CD14-positive monocyte (primary cell): ENCODE results near the gene SLAMF6. TPM values are rescaled to one million over a fixed set of nuclear protein-coding genes. Genes with fewer than 3 reads are reported as not detected.

Source experiments
- DNase-seq, 3 donors: peaks; one replicate each; pipeline ENCODE4 v3.0.0-alpha.2; 2011 to 2022
- H2AFZ ChIP-seq: 2 replicates; pipeline ENCODE4 v1.6.0; 2012; ENCODE audit warnings: mild to moderate bottlenecking, low read depth, low read length, inconsistent platforms; ENCODE audit not compliant: insufficient read depth, poor library complexity, severe bottlenecking
- H3K27ac ChIP-seq, 2 donors: 1 replicate in 1 of 2; 2 replicates in 1 of 2; pipeline ENCODE4 v1.5.1; 2012 to 2013; ENCODE audit warnings: low read length in 2 of 2, control low read depth in 1 of 2, inconsistent platforms in 1 of 2, low read depth in 1 of 2, mild to moderate bottlenecking in 1 of 2
- H3K27me3 ChIP-seq, 2 donors: one replicate each; pipeline versions ENCODE4 v1.6.0 to v1.6.1; 2011 to 2013; ENCODE audit warnings: low read length in 2 of 2; ENCODE audit not compliant: control insufficient read depth in 2 of 2, insufficient read depth in 2 of 2
- H3K36me3 ChIP-seq, 2 donors: replicated peaks in 1 of 2; 1 replicate in 1 of 2; 2 replicates in 1 of 2; pipeline versions ENCODE4 v1.5.1 to v1.6.1; 2012 to 2013; ENCODE audit warnings: low read length in 2 of 2, control low read depth in 1 of 2, inconsistent platforms in 1 of 2, mild to moderate bottlenecking in 1 of 2; ENCODE audit not compliant: insufficient read depth in 2 of 2, control insufficient read depth in 1 of 2
- H3K4me1 ChIP-seq, 2 donors: 1 replicate in 1 of 2; 2 replicates in 1 of 2; pipeline versions ENCODE4 v1.5.1 to v1.6.1; 2012 to 2013; ENCODE audit warnings: low read length in 2 of 2, control low read depth in 1 of 2, inconsistent platforms in 1 of 2, mild to moderate bottlenecking in 1 of 2, moderate library complexity in 1 of 2; ENCODE audit not compliant: insufficient read depth in 2 of 2, control insufficient read depth in 1 of 2
- H3K4me2 ChIP-seq: replicated peaks from 2 replicates; pipeline ENCODE3; 2012; ENCODE audit warnings: low read length, moderate library complexity, mild to moderate bottlenecking; ENCODE audit not compliant: poor library complexity, severe bottlenecking; ENCODE audit errors: extremely low read depth
- H3K4me3 ChIP-seq, 3 experiments: fragments of 200-600 bp in 1 of 3; sonication (generic) in 1 of 3; replicated peaks in 1 of 3; 1 replicate in 2 of 3; 2 replicates in 1 of 3; pipeline ENCODE4 v1.5.1; 2011 to 2013; ENCODE audit warnings: low read length in 3 of 3, mild to moderate bottlenecking in 3 of 3, control low read depth in 2 of 3, low read depth in 2 of 3, inconsistent platforms in 1 of 3, moderate library complexity in 1 of 3
- H3K79me2 ChIP-seq: 2 replicates; pipeline ENCODE4 v1.6.0; 2012; ENCODE audit warnings: mild to moderate bottlenecking, control low read depth, inconsistent platforms, low read length, moderate library complexity; ENCODE audit not compliant: insufficient read depth
- H3K9ac ChIP-seq: 2 replicates; pipeline ENCODE4 v1.6.0; 2017; ENCODE audit warnings: low read length, mild to moderate bottlenecking; ENCODE audit not compliant: insufficient read depth, poor library complexity, severe bottlenecking
- H3K9me3 ChIP-seq, 2 donors: replicated peaks in 1 of 2; 1 replicate in 1 of 2; 2 replicates in 1 of 2; pipeline versions ENCODE4 v1.5.1 to v1.6.1; 2012 to 2013; ENCODE audit warnings: low read length in 2 of 2, control low read depth in 1 of 2; ENCODE audit not compliant: control insufficient read depth in 1 of 2, insufficient read depth in 1 of 2
- H4K20me1 ChIP-seq: 2 replicates; pipeline ENCODE4 v1.6.0; 2012; ENCODE audit warnings: mild to moderate bottlenecking, low read length, control low read depth, moderate library complexity; ENCODE audit not compliant: insufficient read depth
- H3K27ac Mint-ChIP-seq, 7 donors: one replicate each; pipeline ENCODE4 v1.8.0; 2020; ENCODE audit warnings: mild to moderate bottlenecking in 7 of 7, mixed read lengths in 7 of 7, moderate library complexity in 6 of 7, inconsistent platforms in 2 of 7
- H3K27me3 Mint-ChIP-seq, 3 donors: one replicate each; pipeline ENCODE4 v1.8.0; 2021 to 2022; ENCODE audit warnings: low read depth in 3 of 3, mild to moderate bottlenecking in 3 of 3, mixed read lengths in 3 of 3, moderate library complexity in 3 of 3, inconsistent platforms in 1 of 3
- H3K36me3 Mint-ChIP-seq, 2 donors: one replicate each; pipeline ENCODE4 v1.8.0; 2020; ENCODE audit warnings: mixed read lengths in 2 of 2, inconsistent platforms in 1 of 2, mild to moderate bottlenecking in 1 of 2
- H3K4me1 Mint-ChIP-seq: one replicate; pipeline ENCODE4 v1.8.0; 2020; ENCODE audit warnings: mild to moderate bottlenecking, mixed read lengths
- H3K4me3 Mint-ChIP-seq, 2 donors: one replicate each; pipeline ENCODE4 v1.8.0; 2020; ENCODE audit warnings: mild to moderate bottlenecking in 2 of 2, mixed read lengths in 2 of 2, moderate library complexity in 1 of 2
- H3K9me3 Mint-ChIP-seq, 7 donors: one replicate each; pipeline ENCODE4 v1.8.0; 2020 to 2022; ENCODE audit warnings: mixed read lengths in 7 of 7, mild to moderate bottlenecking in 6 of 7, moderate library complexity in 6 of 7, inconsistent platforms in 2 of 7
- CTCF ChIP-seq: fragments of 200-600 bp; IDR thresholded peaks from one replicate; pipeline ENCODE4 v1.8.0; 2022; ENCODE audit warnings: antibody characterized with exemption, mild to moderate bottlenecking
- WGBS: methylation state at CpG from one replicate; pipeline ENCODE4 v1.1.5; 2013; ENCODE audit warnings: missing lambda C conversion rate; ENCODE audit not compliant: insufficient coverage; 5-methylcytosine and 5-hydroxymethylcytosine counted together
- intact Hi-C, 2 donors: fragments of 100-400 bp; cut with micrococcal nuclease; formaldehyde crosslinking; loops; one replicate each; pipeline versions ENCODE4 v1.15.0 to v1.15.1; 2023
- polyA plus RNA-seq, 3 donors: library from polyadenylated mRNA; depleted of rRNA in 1 of 3; unstranded in 2 of 3; stranded (reverse) in 1 of 3; fragments of 300-500 nt in 2 of 3; fragments of >200 nt in 1 of 3; fragmentation: Illumina TruSeq in 2 of 3; gene quantifications; 1 replicate in 2 of 3; 2 replicates in 1 of 3; pipeline ENCODE4 v1.2.3, GENCODE V29; 2012 to 2021

SLAMF6 gene
- polyA plus RNA-seq, 3 donors, result 0.32 to 0.72 (median 0.50) TPM

- Histone ChIP-seq H3K9me3 (no peaks in the 10 kb centered on the region), H3K79me2 (peaks cover 100% of the 10 kb centered on the region), H3K4me2 (peak overlapping the region; percentile 10), H3K36me3 (peaks cover 0 to 3% of the 10 kb centered on the region in 2 donors), H3K27me3 (no peaks in the 10 kb centered on the region), H2AFZ (no peak overlapping the region), H3K4me3 (no peak overlapping the region), H3K27ac (peak overlapping the region in 1 of 2 donors; percentile 69), H4K20me1 (no peaks in the 10 kb centered on the region), H3K4me1 (peaks cover 81 to 100% of the 10 kb centered on the region in 2 donors), H3K9ac (no peak overlapping the region)
- peaks cover 88% of the 10 kb centered on the region for H3K4me1 Mint-ChIP-seq
- 0% methylated on average over 2 of the region's 2 CpGs for WGBS
- DNase-seq, result peak in 2 of 3 donors; percentile 38 to 45
- peaks cover 0 to 6% (median 2%) of the 10 kb centered on the region in 7 donors for H3K9me3 Mint-ChIP-seq
- peak overlapping the region; percentile 2 to 66 for H3K4me3 Mint-ChIP-seq
- H3K27ac Mint-ChIP-seq, result peak overlapping the region; percentile 34 to 88 (median 62)
- H3K27me3 Mint-ChIP-seq, result no peaks in the 10 kb centered on the region
- peaks cover 29 to 41% of the 10 kb centered on the region in 2 donors for H3K36me3 Mint-ChIP-seq
- TF ChIP-seq CTCF, result no peak
- intact Hi-C loops, result no loop called here
Measured at GRCh38 chr1:160569806-160570205, 46.8 kb upstream of the SLAMF6 start.

- Histone ChIP-seq H3K4me1 (peaks cover 64 to 88% of the 10 kb centered on the region in 2 donors), H3K4me2 (peak overlapping the region; percentile 19), H3K36me3 (peaks cover 11 to 19% of the 10 kb centered on the region in 2 donors), H3K9me3 (no peaks in the 10 kb centered on the region), H3K4me3 (no peak overlapping the region), H2AFZ (peak overlapping the region; percentile 48), H4K20me1 (no peaks in the 10 kb centered on the region), H3K79me2 (peaks cover 100% of the 10 kb centered on the region), H3K27me3 (no peaks in the 10 kb centered on the region), H3K9ac (no peak overlapping the region), H3K27ac (peak overlapping the region in 1 of 2 donors; percentile 69)
- H3K4me1 Mint-ChIP-seq, result peaks cover 74% of the 10 kb centered on the region
- intact Hi-C loops, result no loop called here
- DNase-seq, result peak; percentile 28 to 50 (median 34)
- peaks cover 3 to 11% (median 6%) of the 10 kb centered on the region in 7 donors for H3K9me3 Mint-ChIP-seq
- H3K27ac Mint-ChIP-seq, result peak overlapping the region in 6 of 7 donors; percentile 5 to 92 (median 48)
- 10% methylated on average over 2 of the region's 8 CpGs for WGBS
- H3K27me3 Mint-ChIP-seq, result no peaks in the 10 kb centered on the region
- H3K36me3 Mint-ChIP-seq, result peaks cover 43 to 53% of the 10 kb centered on the region in 2 donors
- H3K4me3 Mint-ChIP-seq, result peak overlapping the region in 1 of 2 donors; percentile 37
- no peak for TF ChIP-seq CTCF
Measured at GRCh38 chr1:160567858-160568682, 45.0 kb upstream of the SLAMF6 start.
